LNCAP (cell line): ENCODE data around the gene EFHD2.

Source experiments
- TF ChIP-seq, protein P1 (sequence below): fragments of 450-650 bp; IDR thresholded peaks from 2 replicates; pipeline ENCODE4 v1.5.1; 2017; ENCODE audit warnings: mild to moderate bottlenecking

Gene EFHD2

GRCh38 chr1:15449567-15449966 is 39.9 kb downstream of the EFHD2 start:
- TF ChIP-seq, protein P1, sequence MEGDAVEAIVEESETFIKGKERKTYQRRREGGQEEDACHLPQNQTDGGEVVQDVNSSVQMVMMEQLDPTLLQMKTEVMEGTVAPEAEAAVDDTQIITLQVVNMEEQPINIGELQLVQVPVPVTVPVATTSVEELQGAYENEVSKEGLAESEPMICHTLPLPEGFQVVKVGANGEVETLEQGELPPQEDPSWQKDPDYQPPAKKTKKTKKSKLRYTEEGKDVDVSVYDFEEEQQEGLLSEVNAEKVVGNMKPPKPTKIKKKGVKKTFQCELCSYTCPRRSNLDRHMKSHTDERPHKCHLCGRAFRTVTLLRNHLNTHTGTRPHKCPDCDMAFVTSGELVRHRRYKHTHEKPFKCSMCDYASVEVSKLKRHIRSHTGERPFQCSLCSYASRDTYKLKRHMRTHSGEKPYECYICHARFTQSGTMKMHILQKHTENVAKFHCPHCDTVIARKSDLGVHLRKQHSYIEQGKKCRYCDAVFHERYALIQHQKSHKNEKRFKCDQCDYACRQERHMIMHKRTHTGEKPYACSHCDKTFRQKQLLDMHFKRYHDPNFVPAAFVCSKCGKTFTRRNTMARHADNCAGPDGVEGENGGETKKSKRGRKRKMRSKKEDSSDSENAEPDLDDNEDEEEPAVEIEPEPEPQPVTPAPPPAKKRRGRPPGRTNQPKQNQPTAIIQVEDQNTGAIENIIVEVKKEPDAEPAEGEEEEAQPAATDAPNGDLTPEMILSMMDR = no peak

DNA sequence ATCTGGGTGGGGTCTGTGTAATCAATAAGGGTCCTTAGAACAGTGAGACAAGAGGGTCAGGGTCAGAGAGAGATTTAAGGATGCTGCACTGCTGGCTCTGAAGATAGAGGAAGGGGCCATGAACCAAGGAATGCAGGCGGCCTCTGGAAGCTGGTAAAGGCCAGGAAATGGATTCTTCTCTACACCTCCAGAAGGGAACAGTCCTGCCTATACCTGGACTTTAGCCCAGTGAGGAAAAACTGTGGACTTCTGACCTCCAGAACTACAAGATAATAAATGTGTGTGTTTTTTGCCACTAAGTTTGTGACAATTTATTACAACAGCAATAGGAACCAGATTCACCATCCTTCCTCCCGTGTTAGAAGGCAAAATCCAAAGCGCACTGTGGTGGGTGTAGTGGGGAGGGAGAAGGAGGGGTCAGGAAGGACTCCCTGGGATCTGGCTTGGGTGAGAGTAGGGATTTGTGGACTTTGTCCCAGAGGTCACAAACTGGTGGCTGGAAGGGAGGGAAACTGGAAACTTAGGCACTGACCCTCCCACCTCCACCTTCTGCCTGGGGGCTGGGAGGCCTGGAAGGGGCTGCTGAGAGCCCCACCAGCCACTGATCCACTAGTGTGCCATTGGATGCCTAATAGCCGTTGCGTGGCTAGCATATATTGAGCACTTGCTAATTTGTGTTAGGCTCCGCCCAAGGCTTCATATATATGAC is 41.5 kb downstream of the EFHD2 start:
- TF ChIP-seq, protein P1 = no peak

DNA sequence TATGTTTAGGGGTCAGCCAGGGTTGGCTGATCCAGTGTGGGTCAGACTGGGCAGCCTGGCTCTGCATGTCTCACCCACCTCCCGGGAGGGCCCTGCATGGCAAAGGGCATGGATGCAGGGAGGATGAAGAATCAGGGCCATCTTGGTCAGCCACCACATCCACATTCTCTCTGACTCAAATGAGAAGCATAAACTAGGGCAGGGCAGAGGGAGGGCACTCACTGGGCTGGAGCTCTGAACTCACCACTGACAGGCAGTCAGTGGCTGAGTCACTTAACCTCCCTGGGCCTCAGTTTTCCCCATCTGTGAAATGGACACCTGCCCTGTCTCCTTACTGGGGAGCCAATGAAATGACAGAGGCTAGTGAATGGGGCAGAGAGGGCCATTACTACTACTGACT is 42.5 kb downstream of the EFHD2 start:
- TF ChIP-seq, protein P1 = no peak

DNA sequence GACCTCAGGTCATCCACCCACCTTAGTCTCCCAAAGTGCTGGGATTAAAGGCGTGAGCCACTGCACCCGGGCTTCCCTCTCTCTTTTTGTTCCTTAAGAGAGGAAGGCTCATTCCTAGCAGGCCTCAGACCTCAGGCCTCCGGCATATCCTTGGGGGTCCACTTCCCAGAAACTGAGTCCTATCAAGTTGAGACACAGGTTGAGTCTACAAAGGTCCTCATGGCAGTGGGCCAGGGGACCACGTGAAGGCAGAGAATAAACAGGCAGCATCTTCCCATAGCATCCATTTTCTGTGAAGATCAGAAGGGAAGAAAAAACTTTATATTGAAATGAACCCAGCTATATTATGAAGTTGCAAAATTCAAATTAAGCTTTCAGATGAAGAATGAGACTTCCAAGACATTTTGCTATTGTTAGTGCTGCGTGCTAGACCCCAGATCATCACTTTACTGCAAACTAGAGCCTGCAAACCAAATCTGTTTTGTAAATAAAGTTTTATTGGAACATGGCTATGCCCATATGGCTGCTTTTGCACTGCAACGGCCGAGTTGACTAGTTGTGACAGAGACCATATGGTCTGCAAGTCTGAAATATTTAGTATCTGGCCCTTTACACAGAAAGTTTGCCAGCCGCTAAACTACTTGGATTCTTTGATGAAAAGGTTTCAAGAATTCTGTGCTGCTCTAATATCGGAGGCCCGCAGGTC is 43.3 kb downstream of the EFHD2 start:
- TF ChIP-seq, protein P1 = no peak

DNA sequence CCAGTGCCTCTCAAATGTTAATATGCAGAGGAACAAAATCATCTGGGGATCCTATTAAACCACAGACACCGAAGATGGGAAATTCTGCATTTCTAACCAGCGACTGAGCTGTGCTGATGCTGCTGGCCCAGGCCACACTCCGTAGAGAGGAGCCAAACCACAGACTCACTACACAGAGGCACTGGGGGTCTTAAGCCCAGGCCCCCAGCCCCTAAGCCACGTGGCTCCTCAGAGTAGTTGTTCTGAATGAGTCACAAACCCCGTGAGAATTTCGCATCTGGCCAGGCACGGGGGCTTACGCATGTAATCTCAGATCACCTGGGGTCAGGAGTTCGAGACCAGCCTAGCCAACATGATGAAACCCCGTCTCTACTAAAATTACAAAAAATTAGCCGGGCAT is 44.0 kb downstream of the EFHD2 start:
- TF ChIP-seq, protein P1 = no peak

- TF ChIP-seq, protein P1 = no peak
Observed at GRCh38 chr1:15454256-15454655, 44.6 kb downstream of the EFHD2 start.

- TF ChIP-seq, protein P1 = no peak
Observed at GRCh38 chr1:15455522-15455921, 45.8 kb downstream of the EFHD2 start.
